ENCODE results near the gene MAP3K10.

DNA sequence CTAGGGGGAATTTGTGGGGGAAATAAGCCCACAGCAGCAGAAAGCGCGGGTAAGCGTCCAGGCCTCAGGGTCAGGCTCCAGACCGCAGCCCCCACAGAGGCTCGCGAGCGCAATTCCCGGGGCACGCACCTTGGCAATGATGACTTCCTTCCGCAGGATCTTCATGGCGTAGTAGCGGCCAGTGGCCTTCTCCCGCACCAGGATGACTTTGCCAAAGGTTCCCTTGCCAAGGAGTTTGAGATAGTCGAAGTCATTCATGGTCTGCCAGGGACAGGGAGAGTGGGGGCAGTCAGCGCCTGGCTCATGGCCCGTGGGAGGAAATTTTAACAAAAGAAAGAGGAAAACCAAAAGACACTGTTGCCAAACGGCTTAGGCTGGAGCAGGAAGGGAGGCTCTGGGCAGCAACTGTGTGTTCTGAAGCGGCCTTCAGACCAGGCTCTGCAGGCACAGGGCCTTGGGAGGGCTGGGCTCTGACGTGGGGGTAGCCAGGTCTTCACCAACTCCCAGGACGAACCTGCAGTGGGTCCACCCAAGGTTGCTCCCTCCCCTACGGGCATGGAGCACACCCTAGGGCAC is 50.7 kb downstream of the MAP3K10 start:
- TF ChIP-seq, protein P1, sequence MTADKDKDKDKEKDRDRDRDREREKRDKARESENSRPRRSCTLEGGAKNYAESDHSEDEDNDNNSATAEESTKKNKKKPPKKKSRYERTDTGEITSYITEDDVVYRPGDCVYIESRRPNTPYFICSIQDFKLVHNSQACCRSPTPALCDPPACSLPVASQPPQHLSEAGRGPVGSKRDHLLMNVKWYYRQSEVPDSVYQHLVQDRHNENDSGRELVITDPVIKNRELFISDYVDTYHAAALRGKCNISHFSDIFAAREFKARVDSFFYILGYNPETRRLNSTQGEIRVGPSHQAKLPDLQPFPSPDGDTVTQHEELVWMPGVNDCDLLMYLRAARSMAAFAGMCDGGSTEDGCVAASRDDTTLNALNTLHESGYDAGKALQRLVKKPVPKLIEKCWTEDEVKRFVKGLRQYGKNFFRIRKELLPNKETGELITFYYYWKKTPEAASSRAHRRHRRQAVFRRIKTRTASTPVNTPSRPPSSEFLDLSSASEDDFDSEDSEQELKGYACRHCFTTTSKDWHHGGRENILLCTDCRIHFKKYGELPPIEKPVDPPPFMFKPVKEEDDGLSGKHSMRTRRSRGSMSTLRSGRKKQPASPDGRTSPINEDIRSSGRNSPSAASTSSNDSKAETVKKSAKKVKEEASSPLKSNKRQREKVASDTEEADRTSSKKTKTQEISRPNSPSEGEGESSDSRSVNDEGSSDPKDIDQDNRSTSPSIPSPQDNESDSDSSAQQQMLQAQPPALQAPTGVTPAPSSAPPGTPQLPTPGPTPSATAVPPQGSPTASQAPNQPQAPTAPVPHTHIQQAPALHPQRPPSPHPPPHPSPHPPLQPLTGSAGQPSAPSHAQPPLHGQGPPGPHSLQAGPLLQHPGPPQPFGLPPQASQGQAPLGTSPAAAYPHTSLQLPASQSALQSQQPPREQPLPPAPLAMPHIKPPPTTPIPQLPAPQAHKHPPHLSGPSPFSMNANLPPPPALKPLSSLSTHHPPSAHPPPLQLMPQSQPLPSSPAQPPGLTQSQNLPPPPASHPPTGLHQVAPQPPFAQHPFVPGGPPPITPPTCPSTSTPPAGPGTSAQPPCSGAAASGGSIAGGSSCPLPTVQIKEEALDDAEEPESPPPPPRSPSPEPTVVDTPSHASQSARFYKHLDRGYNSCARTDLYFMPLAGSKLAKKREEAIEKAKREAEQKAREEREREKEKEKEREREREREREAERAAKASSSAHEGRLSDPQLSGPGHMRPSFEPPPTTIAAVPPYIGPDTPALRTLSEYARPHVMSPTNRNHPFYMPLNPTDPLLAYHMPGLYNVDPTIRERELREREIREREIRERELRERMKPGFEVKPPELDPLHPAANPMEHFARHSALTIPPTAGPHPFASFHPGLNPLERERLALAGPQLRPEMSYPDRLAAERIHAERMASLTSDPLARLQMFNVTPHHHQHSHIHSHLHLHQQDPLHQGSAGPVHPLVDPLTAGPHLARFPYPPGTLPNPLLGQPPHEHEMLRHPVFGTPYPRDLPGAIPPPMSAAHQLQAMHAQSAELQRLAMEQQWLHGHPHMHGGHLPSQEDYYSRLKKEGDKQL (CRISPR knock-in tag; IDR thresholded peaks at IDR 0.05; ENCODE audit: borderline replicate concordance), result no peak
- TF ChIP-seq, protein P2, sequence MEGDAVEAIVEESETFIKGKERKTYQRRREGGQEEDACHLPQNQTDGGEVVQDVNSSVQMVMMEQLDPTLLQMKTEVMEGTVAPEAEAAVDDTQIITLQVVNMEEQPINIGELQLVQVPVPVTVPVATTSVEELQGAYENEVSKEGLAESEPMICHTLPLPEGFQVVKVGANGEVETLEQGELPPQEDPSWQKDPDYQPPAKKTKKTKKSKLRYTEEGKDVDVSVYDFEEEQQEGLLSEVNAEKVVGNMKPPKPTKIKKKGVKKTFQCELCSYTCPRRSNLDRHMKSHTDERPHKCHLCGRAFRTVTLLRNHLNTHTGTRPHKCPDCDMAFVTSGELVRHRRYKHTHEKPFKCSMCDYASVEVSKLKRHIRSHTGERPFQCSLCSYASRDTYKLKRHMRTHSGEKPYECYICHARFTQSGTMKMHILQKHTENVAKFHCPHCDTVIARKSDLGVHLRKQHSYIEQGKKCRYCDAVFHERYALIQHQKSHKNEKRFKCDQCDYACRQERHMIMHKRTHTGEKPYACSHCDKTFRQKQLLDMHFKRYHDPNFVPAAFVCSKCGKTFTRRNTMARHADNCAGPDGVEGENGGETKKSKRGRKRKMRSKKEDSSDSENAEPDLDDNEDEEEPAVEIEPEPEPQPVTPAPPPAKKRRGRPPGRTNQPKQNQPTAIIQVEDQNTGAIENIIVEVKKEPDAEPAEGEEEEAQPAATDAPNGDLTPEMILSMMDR (IDR thresholded peaks at IDR 0.05 in 2 of 3, conservative IDR thresholded peaks at IDR 0.05 in 1 of 3; ENCODE audit: insufficient read depth in 2 of 3, low read depth in 1 of 3, low read length in 3 of 3), result no peak
- TF ChIP-seq SAFB2 (IDR thresholded peaks at IDR 0.05; ENCODE audit: borderline replicate concordance, low read depth, low read length, severe bottlenecking), result no peak
- TF ChIP-seq, protein P3, sequence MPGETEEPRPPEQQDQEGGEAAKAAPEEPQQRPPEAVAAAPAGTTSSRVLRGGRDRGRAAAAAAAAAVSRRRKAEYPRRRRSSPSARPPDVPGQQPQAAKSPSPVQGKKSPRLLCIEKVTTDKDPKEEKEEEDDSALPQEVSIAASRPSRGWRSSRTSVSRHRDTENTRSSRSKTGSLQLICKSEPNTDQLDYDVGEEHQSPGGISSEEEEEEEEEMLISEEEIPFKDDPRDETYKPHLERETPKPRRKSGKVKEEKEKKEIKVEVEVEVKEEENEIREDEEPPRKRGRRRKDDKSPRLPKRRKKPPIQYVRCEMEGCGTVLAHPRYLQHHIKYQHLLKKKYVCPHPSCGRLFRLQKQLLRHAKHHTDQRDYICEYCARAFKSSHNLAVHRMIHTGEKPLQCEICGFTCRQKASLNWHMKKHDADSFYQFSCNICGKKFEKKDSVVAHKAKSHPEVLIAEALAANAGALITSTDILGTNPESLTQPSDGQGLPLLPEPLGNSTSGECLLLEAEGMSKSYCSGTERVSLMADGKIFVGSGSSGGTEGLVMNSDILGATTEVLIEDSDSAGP (CRISPR knock-in tag; IDR thresholded peaks at IDR 0.05), result no peak

Measured in K562 (cell line).